Stomach smooth muscle (tissue), 2 donors: ENCODE results near the gene RPL28.
"Not testable (repeated sequence)": the region's sequence is repeated elsewhere in the genome, so short reads cannot be mapped to it uniquely, and the experiment has no call there.

Source experiments
- H3K27ac ChIP-seq: one replicate; pipeline ENCODE4 v1.7.0; 2013; ENCODE audit warnings: mild to moderate bottlenecking, low read length, inconsistent platforms
- H3K27me3 ChIP-seq, 2 donors: one replicate each; pipeline ENCODE4 v1.7.0; 2013; ENCODE audit warnings: low read length in 2 of 2; ENCODE audit not compliant: insufficient read depth in 2 of 2, control insufficient read depth in 1 of 2
- H3K36me3 ChIP-seq, 2 donors: one replicate each; pipeline ENCODE4 v1.7.0; 2013; ENCODE audit warnings: low read length in 2 of 2; ENCODE audit not compliant: control insufficient read depth in 2 of 2, insufficient read depth in 2 of 2
- H3K4me1 ChIP-seq: one replicate; pipeline ENCODE4 v1.7.0; 2013; ENCODE audit warnings: low read length; ENCODE audit not compliant: control insufficient read depth, insufficient read depth
- H3K4me3 ChIP-seq, 2 donors: one replicate each; pipeline ENCODE4 v1.7.0; 2013; ENCODE audit warnings: low read length in 2 of 2
- H3K9ac ChIP-seq, 2 donors: one replicate each; pipeline ENCODE4 v1.7.0; 2013; ENCODE audit warnings: low read length in 2 of 2, mild to moderate bottlenecking in 1 of 2
- H3K9me3 ChIP-seq, 2 donors: one replicate each; pipeline ENCODE4 v1.7.0; 2013; ENCODE audit warnings: low read length in 2 of 2; ENCODE audit not compliant: control insufficient read depth in 2 of 2
- donor health status: healthy.
- donor health status: Pancreatic carcinoma.

Gene RPL28

GRCh38 chr19:55419624-55420236 is 34.0 kb downstream of the RPL28 start:
- Histone ChIP-seq H3K9me3 (no peaks in the 10 kb centered on the region), H3K27ac (no peak overlapping the region), H3K27me3 (peaks cover 2 to 16% of the 10 kb centered on the region in 2 donors), H3K4me1 (no peaks in the 10 kb centered on the region), H3K4me3 (no peak overlapping the region), H3K9ac (no peak overlapping the region), H3K36me3 (no peaks in the 10 kb centered on the region)

- H3K9ac ChIP-seq, H3K4me1 ChIP-seq, H3K36me3 ChIP-seq, H3K4me3 ChIP-seq, H3K9me3 ChIP-seq, H3K27ac ChIP-seq: not testable (repeated sequence)
- peaks cover 0 to 17% of the 10 kb centered on the region in 2 donors for H3K27me3 ChIP-seq
These were observed 35.5 kb downstream of the RPL28 start for GRCh38 chr19:55421281-55421680.

- H3K27ac ChIP-seq = no peak overlapping the region
- no peak overlapping the region for H3K9ac ChIP-seq
- no peak overlapping the region for H3K4me3 ChIP-seq
- no peaks in the 10 kb centered on the region for H3K4me1 ChIP-seq
- no peaks in the 10 kb centered on the region for H3K36me3 ChIP-seq
- peaks cover 1 to 19% of the 10 kb centered on the region in 2 donors for H3K27me3 ChIP-seq
- no peaks in the 10 kb centered on the region for H3K9me3 ChIP-seq
These were observed 37.7 kb downstream of the RPL28 start for GRCh38 chr19:55423225-55424005.

GRCh38 chr19:55424518-55424917 is 38.8 kb downstream of the RPL28 start:
- Histone ChIP-seq H3K36me3 (no peaks in the 10 kb centered on the region), H3K4me3 (no peak overlapping the region), H3K27ac (no peak overlapping the region), H3K9me3 (no peaks in the 10 kb centered on the region), H3K4me1 (no peaks in the 10 kb centered on the region), H3K27me3 (peaks cover 8 to 23% of the 10 kb centered on the region in 2 donors), H3K9ac (no peak overlapping the region)

GRCh38 chr19:55426042-55426441 is 40.3 kb downstream of the RPL28 start:
- no peak overlapping the region for H3K9ac ChIP-seq
- peaks cover 21 to 28% of the 10 kb centered on the region in 2 donors for H3K27me3 ChIP-seq
- H3K4me3 ChIP-seq = no peak overlapping the region
- no peaks in the 10 kb centered on the region for H3K36me3 ChIP-seq
- H3K4me1 ChIP-seq = no peaks in the 10 kb centered on the region
- H3K27ac ChIP-seq = no peak overlapping the region
- no peaks in the 10 kb centered on the region for H3K9me3 ChIP-seq

DNA sequence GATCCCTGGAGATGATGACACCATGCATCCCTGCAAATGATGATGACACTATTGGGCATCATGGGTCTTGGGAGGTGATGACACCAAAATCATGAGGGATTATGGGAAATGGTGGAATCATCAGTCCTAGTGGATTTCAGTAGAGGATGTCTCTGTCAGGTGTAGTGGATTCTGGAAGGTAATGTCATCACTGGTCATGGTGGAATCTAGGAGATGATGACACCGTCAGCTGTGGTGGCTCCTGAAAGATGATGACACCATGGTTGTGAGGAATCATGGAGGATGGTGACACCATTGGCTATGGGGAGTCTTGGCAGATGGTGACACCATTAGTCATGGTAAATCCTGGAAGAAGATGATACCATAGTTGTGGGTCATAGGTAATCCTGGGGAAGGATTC is 45.5 kb downstream of the RPL28 start:
- H3K4me1 ChIP-seq = no peaks in the 10 kb centered on the region

DNA sequence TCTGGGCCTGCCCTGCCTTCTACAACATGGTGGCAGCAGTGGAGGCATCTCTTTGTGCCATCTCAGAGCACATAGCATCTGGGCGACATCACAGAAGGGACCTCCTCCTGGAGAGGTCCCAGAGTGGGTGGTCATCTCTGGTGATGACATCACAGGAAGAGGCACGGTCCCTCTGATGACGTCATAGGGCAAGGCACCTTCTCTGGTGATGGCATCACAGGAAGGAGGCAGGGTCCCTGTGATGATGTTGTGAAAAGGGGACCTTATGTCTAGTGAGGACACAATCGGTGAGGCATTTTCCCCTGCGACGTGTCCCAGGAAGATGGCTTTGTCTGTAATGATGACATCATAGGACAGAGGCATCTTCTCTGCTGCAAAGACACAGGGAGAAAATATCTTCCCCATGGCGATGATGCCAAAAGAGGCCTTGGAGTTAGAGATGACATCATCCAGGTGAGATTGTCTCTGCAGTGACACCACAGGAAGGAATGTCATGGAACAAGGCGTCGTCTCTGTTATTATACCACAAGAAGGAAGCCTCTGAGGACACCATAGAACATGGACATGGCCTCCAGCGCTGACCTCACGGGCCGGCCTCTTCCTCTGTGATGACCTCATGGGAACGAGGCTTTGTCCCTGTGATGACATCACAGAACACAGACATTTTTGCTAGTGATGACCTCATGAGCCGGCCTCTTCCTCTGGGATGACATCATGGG is 46.7 kb downstream of the RPL28 start:
- Histone ChIP-seq H3K9ac (no peak overlapping the region), H3K4me1 (no peaks in the 10 kb centered on the region), H3K27me3 (peaks cover 50 to 58% of the 10 kb centered on the region in 2 donors), H3K27ac (no peak overlapping the region), H3K4me3 (no peak overlapping the region), H3K9me3 (no peaks in the 10 kb centered on the region), H3K36me3 (no peaks in the 10 kb centered on the region)

More for the DNA sequence above, 45.5 kb downstream of the RPL28 start:
- Histone ChIP-seq H3K9ac (no peak overlapping the region), H3K4me3 (no peak overlapping the region), H3K27me3 (peaks cover 50 to 52% of the 10 kb centered on the region in 2 donors), H3K9me3 (no peaks in the 10 kb centered on the region), H3K36me3 (no peaks in the 10 kb centered on the region), H3K27ac (no peak overlapping the region)

GRCh38 chr19:55433292-55433691 is 47.6 kb downstream of the RPL28 start:
- Histone ChIP-seq H3K27ac (no peak overlapping the region), H3K36me3 (no peaks in the 10 kb centered on the region), H3K4me3 (no peak overlapping the region), H3K9ac (no peak overlapping the region), H3K4me1 (no peaks in the 10 kb centered on the region), H3K9me3 (no peaks in the 10 kb centered on the region), H3K27me3 (peaks cover 56 to 61% of the 10 kb centered on the region in 2 donors)

GRCh38 chr19:55434356-55434919 is 48.7 kb downstream of the RPL28 start:
- Histone ChIP-seq H3K9ac (no peak overlapping the region), H3K4me3 (no peak overlapping the region), H3K4me1 (no peaks in the 10 kb centered on the region), H3K9me3 (no peaks in the 10 kb centered on the region), H3K27ac (no peak overlapping the region), H3K36me3 (no peaks in the 10 kb centered on the region), H3K27me3 (peaks cover 62 to 65% of the 10 kb centered on the region in 2 donors)

DNA sequence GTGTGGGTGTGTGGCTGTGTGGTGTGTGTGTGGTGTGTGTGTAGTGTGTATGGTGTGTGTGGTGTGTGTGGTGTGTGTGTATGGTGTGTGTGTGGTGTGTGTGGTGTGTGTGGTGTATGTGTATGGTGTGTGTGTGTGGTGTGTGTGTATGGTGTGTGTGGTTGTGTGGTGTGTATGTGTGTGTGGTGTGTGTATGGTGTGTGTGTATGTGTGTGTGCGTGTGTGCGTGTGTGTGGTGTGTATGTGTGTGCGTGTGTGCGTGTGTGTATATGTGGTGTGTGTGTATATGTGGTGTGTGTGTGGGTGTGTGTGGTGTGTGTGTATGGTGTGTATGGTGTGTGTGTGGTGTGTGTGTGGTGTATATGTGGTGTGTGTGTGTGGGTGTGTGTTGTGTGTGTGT is 49.3 kb downstream of the RPL28 start:
- H3K4me3 ChIP-seq = no peak overlapping the region
- no peak overlapping the region for H3K9ac ChIP-seq
- no peaks in the 10 kb centered on the region for H3K4me1 ChIP-seq
- no peaks in the 10 kb centered on the region for H3K36me3 ChIP-seq
- no peaks in the 10 kb centered on the region for H3K9me3 ChIP-seq
- H3K27me3 ChIP-seq = peaks cover 60 to 61% of the 10 kb centered on the region in 2 donors
- H3K27ac ChIP-seq = no peak overlapping the region
